HG03025 (cell line): ENCODE results near the gene VTI1A.

Experiments used
- ATAC-seq: cut with Tn5 transposase; IDR thresholded peaks from one replicate; pipeline ENCODE4 v1.9.1; 2021; ENCODE audit warnings: mild to moderate bottlenecking, moderate library complexity; ENCODE audit not compliant: unreplicated experiment, low FRiP score

Gene VTI1A

DNA sequence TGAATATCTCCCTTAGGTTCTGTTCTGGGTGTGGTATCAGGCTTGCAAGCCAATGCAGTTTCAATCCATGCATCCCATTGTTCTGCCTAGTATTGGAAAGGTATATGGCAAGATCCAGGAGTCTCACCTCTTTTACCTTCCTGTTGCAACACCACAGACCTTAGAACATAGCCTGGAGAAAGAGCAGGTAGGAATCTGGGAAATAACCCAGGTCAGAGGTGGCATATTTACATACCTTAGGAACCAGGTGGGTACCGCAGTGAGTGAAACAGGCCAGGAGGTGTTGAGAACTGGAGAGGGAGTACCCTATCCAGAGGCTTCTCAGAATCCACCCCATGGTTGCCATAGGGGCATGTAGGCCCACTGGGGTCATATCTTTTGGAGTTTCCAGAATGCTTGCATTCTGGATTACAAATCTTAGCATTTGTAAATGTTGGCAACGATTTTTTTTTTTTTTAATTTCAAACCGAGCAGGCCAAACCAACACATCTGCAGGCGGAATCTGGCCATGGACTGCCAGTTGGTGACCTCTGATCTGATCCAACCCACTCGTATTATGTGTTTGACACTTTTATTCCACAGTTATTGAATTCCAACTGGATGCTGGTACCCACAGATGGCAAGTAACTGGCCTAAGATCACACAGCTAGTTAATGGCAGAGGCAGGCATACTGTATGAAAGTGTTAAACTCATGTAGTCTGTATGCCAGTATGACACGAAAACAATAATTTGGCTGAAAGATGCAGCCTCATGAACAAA is 322.8 kb downstream of the VTI1A start:
- no peak for ATAC-seq

DNA sequence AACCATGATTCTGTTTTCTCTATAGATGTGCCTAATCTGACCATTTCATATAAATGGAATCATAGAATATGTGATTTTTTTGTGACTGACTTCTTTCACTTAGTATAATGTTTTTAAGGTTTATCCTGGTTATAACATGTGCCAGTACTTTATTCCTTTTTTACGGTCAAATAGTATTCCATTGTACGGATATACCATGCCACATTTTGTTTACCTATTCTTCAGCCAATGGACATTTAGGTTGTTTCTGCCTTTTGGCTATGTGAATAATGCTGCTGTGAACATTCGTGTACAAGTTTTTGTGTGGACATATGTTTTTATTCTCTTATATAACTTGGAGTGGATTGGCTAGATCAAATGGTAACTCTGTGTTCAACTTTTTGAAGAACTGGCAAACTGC is 324.7 kb downstream of the VTI1A start:
- no peak for ATAC-seq

DNA sequence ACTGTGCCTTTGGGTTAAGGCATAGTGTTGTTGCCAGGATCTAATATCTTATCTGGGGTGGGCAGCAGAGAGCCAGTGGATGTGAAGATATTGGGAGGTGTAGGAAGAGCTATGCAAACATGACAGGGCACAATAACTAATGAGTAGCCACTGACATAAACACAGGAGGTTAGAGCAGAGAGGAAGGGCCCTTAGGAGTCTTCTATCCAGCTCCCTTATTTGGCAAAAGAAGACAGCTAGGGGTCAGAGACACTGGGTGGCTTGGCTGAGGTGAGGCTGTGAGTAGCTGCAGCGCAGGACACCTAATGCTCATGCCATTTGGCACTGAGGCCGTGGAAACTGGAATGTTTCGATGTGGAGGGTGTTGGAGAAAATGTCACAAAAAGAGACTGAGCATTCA is 326.8 kb downstream of the VTI1A start:
- no peak for ATAC-seq

DNA sequence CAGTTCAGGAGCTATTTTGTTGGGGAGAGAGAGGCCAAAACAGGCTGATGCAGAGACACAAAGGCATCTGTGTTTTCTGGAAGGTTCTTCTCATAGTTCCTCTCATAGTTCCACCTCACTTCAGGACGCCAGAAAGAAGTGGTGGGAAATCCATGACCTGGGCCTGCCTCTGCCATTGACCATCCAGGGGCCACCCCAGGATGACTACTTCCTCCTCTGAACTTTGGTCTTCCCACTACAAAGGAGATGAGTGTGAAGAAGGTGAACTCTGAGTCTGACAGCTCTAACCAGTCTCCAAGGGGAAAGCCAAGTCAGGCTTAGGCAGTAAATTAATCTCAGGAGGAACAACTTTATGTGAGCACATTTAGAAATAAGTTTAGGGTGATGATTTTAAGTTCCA is 327.2 kb downstream of the VTI1A start:
- no peak for ATAC-seq

DNA sequence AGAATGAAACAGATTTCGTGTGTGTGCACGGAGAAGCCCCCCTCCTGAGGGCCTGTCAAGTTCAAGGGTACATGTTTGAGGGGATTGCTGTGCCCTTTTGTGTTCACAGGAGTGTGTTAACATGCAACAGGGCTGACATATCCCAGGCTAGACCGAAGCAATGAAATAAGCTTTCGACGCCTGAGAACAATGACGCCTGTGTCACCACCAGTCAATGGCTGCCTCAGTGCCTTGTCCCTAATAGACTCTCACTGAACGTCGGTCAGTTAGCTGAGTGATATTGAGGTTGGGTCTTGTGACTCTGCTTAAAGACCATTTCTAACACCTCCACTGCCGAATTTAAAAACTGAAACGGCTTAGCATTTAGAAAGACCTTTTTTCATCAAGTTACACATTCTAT is 327.8 kb downstream of the VTI1A start:
- no peak for ATAC-seq

DNA sequence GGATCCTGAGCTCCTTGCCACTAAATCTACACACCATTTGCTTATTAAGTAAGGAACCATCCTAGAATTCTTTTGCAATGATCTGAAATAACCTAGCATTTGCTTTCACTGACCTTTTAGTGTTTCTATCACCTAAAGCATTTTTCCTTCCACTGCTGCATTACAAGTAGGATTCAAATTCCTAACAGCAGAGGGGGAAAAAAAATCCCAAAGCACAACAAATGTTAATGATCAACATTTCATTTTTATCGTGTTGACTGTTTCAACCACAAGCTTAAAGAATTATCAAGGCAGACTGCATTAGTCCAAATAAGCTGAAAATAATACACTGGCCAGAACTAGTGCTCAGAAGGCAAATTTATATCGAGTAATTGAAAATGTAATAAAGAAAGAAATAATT is 328.4 kb downstream of the VTI1A start:
- no peak for ATAC-seq

DNA sequence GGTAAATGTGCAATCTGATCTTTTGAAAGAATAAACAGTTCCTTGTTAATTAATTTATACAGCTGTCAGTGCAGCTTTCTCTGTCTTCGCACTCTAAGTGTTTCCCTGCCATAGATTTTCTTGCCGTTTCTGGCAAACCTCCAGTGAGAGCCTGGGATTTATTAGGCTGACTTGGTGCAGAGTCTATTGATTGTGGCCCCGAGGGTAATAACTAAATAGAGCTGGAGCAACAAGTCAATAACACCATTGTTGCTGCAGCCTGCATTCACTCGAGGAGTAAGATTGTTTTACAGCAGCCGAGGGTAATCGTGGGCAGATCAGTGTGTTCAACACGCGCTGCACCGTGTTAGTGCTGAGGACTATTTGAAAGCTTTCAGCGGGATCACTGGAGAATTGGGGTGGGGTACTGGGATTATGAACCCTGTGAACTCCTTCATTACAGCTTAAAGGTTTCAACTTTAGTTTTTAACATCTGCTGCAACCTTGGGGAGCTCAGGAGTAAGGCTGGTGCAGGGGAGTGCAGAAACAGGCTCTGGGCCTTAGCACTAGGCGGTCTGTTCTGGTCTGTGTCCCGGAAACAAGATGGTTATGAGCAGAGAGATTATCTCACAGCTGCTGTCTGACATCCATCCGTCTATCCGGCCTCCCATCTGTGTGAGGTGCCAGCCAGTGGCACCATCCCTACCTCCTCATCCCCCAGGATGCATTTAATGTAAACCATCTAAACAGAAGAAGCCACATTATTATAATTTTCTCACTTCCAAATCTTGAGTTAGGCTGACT is 329.1 kb downstream of the VTI1A start:
- no peak for ATAC-seq

DNA sequence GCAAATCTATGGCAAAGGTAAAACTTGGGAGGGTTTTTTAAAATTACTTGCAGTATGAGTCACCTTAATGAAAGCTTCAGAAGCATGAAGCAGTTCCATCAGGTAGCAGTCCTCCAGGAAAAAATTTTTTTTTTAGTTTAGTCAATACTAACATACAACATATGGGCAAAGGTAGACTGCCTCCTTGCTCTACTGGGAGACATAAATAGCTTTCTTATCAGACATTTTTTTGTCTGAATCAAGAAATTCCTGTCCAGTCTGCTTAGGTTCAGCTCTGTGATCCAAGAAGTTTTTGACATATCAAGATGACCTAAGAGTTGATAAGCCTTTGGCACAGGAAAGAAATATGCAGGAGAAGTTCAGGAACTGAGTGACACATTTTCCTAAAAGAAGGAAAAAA is 331.6 kb downstream of the VTI1A start:
- no peak for ATAC-seq

DNA sequence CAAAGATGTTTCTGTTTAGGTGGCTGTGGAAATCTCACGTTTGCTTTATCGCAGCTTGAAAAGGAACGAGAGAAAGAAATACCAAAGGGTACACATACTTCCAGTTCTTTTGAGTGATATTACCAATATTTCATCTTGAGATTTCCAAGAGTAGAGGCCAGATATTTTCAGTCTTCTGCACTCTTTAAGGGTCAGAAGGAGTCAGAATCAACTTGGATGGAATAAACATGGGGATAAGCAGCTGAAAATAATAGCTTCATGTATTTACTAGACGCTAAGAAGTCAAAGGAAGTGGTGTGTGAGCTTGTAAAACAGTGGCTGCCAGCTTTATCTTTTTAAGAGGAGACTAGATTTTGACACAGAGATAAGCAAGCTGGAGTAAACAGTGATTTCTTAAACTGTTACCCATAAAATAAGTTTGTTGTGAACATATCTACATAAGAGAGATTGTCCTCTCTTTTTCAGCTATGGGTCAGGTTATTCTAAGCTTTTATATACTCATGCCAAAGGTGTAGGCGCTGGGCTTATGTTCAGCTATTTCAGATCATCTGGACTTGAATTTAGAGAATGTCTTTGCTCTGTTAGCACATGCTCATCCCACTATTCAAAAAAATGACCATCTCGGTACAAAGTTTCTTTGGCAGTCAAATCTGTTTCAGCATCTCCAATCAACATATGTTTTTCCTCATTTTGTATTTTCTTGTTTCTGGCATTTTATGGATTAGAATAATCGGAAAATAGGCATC is 332.2 kb downstream of the VTI1A start:
- ATAC-seq: no peak

DNA sequence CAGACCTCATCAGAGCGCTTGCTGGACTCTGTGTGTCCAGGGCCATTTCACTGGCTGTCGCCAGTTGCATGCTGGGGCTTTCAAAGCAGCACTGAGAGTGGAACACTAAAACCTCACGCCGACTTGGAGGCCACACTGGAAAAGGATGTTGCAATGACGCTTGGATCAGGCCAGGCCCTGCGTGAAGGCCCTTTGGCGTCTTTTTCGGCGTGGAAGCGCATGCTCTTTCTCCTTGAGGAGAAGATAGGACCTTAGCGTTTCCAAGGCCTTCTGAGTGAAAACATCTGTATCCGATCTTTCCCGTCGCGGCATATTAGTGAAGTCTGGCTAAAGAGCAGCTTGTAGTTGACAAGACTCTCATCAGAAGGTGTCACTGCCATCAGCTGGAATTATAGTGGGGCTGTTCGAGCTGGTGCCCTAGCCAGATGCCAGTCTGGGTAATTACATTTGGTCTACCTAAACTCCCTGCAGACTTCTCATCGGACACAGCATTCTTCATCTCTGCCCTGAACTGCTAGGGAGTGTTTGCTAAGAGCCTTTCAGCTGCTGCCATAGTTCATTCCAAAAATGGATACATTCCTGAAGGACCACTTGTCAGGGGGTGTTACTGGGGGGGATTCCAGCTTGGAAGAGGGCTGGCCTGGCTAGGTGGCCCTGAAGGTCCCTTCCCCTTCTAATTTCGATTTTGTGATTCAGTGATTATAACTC is 335.3 kb downstream of the VTI1A start:
- no peak for ATAC-seq

DNA sequence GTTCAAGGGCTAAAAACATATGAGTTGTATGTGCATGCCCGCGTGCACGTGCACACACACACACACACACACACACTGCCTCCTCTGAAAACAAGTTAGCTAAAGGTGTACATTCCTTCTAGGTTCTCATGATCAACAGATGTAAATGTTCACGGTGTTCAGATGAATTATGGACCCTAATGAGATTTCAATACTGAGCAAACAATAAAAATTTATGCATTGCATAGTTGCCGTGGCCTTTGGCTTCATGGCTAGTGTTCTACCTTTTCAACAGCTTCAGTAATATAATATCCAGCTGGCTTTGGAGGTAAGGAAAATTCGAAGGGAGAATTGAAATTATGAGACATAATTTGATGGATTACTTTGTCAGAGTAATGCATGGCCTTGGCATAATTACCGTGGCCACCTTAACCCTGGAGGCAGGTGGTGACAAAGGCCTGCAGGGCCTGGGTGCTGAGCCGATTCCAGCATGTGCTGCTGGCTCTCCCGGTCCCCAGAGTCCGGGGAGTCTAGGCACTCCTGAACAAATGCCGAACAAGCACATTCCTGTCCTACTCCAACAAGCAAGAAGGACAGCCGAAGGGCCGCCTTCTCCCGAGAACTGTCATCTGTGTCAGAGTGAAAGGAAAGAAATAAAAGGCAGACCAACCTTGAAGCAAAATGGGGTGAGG is 336.5 kb downstream of the VTI1A start:
- ATAC-seq: no peak

DNA sequence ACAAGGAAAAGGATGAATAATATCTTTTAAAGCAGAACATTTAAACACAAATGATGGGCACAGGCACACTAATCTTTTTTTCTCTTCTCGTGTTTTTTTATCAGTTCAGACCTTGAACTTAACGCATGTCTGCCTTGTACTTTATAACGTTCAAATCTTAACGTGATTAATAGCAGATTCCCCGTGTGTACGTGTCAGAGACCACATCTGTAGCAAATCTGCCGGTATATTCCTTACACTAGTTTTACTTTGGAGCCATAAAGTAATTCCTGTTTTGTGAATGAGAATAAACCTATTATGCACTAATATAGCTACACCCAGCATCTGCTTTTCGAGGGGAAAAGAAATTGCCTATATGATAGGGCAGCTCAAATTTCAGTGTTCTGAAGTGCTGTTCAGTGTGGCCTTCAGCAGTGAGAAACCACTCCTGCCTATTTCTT is 337.0 kb downstream of the VTI1A start:
- no peak for ATAC-seq

DNA sequence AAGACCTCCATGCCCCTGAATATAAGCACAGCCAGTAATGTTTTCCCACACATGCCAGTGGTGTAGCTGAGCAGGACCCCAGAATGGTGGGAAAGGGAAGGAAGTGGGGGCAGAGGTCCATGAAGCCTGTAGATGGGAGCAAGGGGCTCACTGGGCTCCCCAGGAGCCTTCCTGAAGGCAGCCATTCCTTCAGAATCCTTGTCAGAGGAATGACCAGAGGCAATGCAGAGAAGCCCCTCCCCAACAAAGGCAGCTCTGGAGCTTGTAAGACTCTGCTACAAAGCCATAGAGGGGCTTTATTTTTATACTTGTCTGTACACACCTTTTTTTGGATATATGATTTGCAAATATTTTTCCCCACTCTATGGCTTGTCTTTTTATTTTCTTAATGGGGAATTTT is 338.1 kb downstream of the VTI1A start:
- no peak for ATAC-seq

DNA sequence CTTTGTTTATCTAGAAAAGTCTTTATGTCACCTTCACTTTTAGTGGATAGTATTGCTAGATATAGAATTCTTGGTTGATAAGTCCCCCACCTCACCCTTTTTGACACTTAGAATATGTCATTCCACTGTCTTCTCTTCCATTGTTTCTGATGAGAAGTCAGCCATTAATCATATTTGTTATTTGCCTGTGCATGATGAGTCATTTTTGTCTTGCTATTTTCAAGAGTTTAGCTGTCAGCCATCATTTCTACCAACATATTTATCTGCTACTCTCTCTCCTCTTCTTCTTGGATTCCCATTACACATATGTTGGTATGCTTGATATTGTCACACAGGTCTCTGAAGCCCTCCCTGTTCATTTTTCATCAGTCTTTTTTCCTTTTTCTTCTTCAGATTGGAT is 342.2 kb downstream of the VTI1A start:
- no peak for ATAC-seq

DNA sequence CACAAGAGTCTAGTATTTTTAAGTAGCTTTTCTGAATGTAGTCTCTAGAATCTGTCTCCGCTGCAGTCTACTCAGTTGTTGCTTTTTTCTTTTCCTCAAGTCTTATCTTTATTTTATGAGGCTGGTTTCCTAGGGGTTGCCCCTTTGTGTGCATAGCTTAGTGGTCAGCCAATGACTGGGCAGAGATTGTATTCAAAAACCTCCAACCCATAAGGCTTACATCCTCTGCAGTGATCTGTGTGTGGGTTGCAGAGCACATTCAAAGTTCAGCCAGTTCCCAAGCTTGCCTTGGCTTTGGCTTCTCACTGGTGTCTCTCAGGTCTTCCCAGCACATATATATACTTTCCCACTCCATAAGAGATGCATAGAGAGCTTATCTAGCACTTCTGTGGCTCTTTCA is 343.0 kb downstream of the VTI1A start:
- ATAC-seq: no peak

DNA sequence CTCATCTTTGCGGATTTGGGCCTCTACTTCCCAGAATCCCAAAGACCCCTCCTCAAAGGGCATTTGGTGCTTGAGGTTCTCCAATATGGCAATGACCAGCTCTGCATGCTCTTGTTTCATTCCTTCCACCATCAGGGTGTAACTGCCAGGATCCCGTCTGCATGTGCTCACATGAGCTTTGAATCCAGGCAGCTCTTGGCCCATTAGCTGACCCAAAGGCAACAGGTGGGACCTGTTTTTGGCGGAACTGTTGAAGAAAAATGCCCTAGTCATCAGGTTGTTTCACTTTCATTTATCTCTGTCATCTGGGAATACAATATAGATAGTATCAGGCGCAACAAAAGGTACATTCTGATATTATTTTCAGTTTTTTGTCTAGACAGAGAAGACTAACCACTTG is 343.9 kb downstream of the VTI1A start:
- ATAC-seq: no peak

DNA sequence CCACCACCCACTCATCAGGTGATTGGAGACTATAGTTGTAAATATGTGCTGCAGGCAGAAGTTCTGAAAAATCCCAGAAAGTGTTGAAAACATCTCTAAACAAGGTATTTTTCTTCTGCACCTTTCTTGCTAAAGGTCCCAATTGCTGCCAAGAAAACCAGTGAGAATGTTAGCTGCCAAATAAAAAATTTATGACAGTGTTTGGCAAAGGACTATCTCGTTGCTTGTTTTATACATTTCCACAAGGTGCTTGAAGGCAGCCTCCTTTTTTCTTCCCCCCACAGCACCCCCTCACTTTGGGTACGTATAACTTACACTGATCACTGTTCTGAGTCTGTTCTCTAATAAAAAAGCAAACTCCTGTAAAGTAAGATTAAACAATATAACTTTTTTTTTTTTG is 344.4 kb downstream of the VTI1A start:
- no peak for ATAC-seq

DNA sequence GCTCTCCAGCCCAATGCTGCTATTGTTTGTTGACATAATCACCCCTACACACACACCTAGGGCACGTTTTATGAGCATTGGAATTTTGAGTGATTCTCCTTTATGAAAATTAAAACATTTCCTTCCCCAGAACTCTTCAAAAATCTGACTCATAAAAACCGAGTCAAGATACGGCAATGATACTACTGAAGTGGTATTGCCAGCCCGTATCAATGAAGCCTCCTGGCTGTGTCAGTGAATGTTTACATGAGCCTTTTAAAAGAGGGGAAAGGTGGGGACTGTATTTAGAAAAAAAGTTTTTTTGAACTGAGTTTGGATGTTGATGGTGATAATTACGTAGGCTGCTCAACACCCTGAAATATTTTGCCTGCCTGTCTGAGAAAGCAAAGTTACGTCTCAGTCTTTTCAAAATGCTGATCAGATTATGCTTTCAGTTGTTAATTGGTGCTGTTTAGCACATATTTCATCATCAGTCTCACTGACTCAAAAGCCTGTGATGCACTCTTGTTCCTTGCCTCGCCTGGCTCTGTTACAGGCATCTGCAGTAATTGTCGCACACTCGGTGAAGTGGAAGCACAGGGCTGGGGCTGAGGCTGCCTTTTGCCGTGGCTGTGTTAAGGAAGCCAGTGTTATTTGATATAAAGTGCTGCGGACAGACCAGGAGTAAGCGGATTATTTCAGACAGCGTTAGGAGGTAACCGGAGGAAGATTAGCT is 345.6 kb downstream of the VTI1A start:
- ATAC-seq: no peak

DNA sequence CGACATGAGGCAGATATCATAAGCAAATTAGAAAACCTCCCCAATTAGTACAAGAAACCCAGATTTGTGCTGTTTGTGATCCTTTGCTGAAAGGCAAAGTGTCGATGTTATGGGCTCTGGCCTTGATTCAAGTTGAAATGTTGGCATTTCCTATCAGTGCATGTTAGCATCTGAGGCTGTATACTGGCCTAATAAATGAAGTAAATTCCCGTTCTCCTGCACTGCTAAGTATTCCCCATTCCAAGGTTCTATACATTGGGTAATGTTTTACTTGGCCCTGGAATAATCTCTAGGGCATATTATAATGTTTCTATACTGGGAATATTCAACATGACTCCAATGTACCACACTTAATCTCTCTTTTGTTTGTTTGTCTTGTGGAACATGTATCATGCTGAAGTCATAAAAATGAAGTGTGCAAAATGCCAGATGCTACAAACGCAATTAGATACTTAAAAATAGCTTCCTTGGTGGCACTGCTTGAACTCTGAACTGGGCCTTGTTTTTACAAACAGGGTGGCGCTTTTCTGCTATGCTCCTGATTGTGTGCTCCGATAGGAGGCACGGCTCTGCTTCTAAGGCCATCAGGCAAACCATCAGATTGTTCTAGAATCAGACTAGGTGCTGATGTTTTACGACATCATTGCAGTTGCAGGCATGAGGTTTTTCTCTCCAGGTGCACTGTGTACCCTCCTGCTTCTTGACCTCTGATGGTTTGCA is 346.3 kb downstream of the VTI1A start:
- no peak for ATAC-seq
